Measurements from ENCODE around the gene ZNF716. TPM values are rescaled to one million over a fixed set of nuclear protein-coding genes. Genes with fewer than 3 reads are reported as not detected.

ZNF716 gene
- total RNA-seq, 2 donors from 2014 or later = not detected

GRCh38 chr7:57407125-57407524 is 42.9 kb upstream of the ZNF716 start:
- no peaks in the 10 kb centered on the region for H3K27me3 ChIP-seq
- no peak overlapping the region for H3K9ac ChIP-seq (ENCODE audit: low read depth in 2 of 2, low read length in 2 of 2)
- DNase-seq = no peak
- H3K27ac ChIP-seq = no peak overlapping the region
- H3K4me1 ChIP-seq = no peaks in the 10 kb centered on the region
- no peak overlapping the region for H3K4me3 ChIP-seq
- no peaks in the 10 kb centered on the region for H3K9me3 ChIP-seq
- intact Hi-C loops (cut with DNase I) = no loop called here
- no peaks in the 10 kb centered on the region for H3K36me3 ChIP-seq
- TF ChIP-seq CTCF (IDR thresholded peaks at IDR 0.05) = no peak

GRCh38 chr7:57412168-57412567 is 37.8 kb upstream of the ZNF716 start:
- Histone ChIP-seq H3K4me1 (no peaks in the 10 kb centered on the region), H3K9ac (ENCODE audit: low read depth in 2 of 2, low read length in 2 of 2) (no peak overlapping the region), H3K27ac (no peak overlapping the region), H3K4me3 (no peak overlapping the region), H3K36me3 (no peaks in the 10 kb centered on the region), H3K27me3 (no peaks in the 10 kb centered on the region), H3K9me3 (no peaks in the 10 kb centered on the region)
- intact Hi-C loops (cut with DNase I) = no loop called here
- TF ChIP-seq CTCF (IDR thresholded peaks at IDR 0.05) = no peak
- no peak for DNase-seq

GRCh38 chr7:57412618-57413017 is 37.4 kb upstream of the ZNF716 start:
- H3K27ac ChIP-seq = no peak overlapping the region
- intact Hi-C loops (cut with DNase I) = no loop called here
- no peaks in the 10 kb centered on the region for H3K36me3 ChIP-seq
- no peak for DNase-seq
- H3K4me1 ChIP-seq = no peaks in the 10 kb centered on the region
- H3K9ac ChIP-seq (ENCODE audit: low read depth in 2 of 2, low read length in 2 of 2) = no peak overlapping the region
- no peaks in the 10 kb centered on the region for H3K9me3 ChIP-seq
- no peaks in the 10 kb centered on the region for H3K27me3 ChIP-seq
- H3K4me3 ChIP-seq = no peak overlapping the region
- no peak for TF ChIP-seq CTCF (IDR thresholded peaks at IDR 0.05)

DNA sequence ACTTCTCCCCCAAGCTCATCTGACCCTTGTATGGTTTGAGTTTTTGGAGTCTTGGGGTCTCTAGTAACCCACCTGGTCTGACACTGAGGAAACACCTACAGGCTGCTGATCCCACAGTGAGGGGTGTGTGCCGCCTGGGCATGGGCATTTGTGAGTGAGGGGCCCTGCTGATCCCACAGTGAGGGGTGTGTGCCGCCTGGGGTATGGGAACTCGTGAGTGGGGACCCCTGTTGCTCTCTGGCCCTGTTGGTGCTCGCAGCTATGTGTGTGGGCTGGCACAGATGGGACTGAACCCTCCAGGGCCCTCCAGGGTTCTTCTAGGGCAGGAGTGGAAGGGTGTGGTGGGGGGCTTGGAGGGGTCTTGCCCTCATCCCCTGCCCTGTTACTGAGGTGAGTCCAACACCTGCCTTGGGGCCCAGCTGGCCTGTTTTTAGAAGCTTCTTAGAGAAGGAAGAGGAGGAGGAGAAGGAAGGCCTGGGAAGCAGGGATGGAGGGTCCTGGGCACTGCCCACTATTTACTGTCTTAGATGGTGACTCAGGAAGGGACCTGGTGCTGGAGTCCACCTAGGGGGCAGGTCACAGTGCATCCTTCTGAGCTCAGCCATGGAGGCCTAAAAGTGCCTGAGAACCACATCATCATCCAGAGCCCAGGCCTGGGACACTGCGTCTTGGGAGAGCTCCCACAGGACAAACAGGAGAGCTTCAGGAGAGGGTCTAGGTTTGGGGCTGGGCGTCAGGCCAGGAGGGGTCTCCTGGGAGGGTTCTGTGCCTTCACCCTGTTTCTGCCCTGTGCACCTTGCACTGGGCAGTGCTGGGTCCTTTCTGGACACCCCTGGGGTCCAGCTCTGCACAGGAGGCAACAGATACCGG is 36.2 kb upstream of the ZNF716 start:
- H3K4me1 ChIP-seq = no peaks in the 10 kb centered on the region
- TF ChIP-seq CTCF (IDR thresholded peaks at IDR 0.05) = no peak
- intact Hi-C loops (cut with DNase I) = no loop called here
- no peak overlapping the region for H3K9ac ChIP-seq (ENCODE audit: low read depth in 2 of 2, low read length in 2 of 2)
- no peak overlapping the region for H3K27ac ChIP-seq
- no peaks in the 10 kb centered on the region for H3K27me3 ChIP-seq
- DNase-seq = no peak
- H3K36me3 ChIP-seq = no peaks in the 10 kb centered on the region
- H3K4me3 ChIP-seq = no peak overlapping the region
- H3K9me3 ChIP-seq = no peaks in the 10 kb centered on the region

- TF ChIP-seq CTCF (IDR thresholded peaks at IDR 0.05) = no peak
- H3K9me3 ChIP-seq = no peaks in the 10 kb centered on the region
- H3K27me3 ChIP-seq = no peaks in the 10 kb centered on the region
- H3K4me1 ChIP-seq = no peaks in the 10 kb centered on the region
- H3K4me3 ChIP-seq = no peak overlapping the region
- intact Hi-C loops (cut with DNase I) = no loop called here
- no peak overlapping the region for H3K9ac ChIP-seq (ENCODE audit: low read depth in 2 of 2, low read length in 2 of 2)
- no peaks in the 10 kb centered on the region for H3K36me3 ChIP-seq
- DNase-seq = no peak
- no peak overlapping the region for H3K27ac ChIP-seq
These were observed 35.6 kb upstream of the ZNF716 start for GRCh38 chr7:57414415-57414814.

Measured in colonic mucosa (tissue), 4 donors.